Activated naive CD4-positive, alpha-beta T cell treated with anti-CD3 and anti-CD28 coated beads, Interleukin-2, amount 50 U/mL, for 24 hours (primary cell): ENCODE measurements around the gene TAMALIN.

ENCODE experiments used
- H3K27ac Mint-ChIP-seq: one replicate; pipeline ENCODE4 v1.8.0; 2021; ENCODE audit warnings: mild to moderate bottlenecking, mixed read lengths
- H3K27me3 Mint-ChIP-seq: one replicate; pipeline ENCODE4 v1.8.0; 2021; ENCODE audit warnings: mixed read lengths
- H3K36me3 Mint-ChIP-seq: one replicate; pipeline ENCODE4 v1.8.0; 2021; ENCODE audit warnings: mixed read lengths
- H3K4me1 Mint-ChIP-seq: one replicate; pipeline ENCODE4 v1.8.0; 2021; ENCODE audit warnings: mixed read lengths
- H3K4me3 Mint-ChIP-seq: one replicate; pipeline ENCODE4 v1.8.0; 2021; ENCODE audit warnings: mild to moderate bottlenecking, mixed read lengths
- H3K9me3 Mint-ChIP-seq: one replicate; pipeline ENCODE4 v1.8.0; 2021; ENCODE audit warnings: mixed read lengths

Gene TAMALIN

DNA sequence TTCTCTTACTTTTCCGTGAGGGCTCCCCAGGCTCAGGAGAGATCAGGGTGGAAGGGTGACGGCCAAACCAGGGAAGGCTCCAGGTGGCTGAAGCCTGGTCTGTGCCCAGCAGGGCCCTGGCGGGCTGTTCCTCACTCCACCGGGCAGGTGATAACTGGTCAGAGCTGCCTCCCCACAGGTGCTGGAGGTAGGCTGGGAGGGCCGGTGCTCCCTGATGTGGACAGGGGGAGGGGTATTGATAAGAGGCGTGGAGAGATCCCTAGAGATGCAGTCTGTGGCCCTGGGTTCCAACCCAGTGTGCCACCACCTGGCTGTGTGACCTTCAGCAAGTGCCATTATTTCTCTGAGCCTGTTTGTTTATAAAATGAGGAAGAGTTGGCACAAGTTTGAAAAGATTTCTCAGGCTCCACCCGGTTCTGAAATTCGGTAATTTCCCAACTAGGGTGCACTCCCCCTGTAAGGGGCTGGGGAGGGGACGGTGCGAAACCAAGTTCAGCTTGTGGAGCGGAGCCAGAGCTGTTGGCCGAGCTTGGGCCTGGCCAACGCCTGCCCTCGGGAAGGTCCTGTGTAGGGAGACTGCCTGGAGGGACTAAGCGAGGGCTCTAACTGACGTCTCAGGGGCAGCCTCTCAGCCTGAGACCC, 43.5 kb downstream of the TAMALIN start:
- Mint-ChIP-seq H3K36me3 (no peaks in the 10 kb centered on the region), H3K4me3 (peak overlapping the region; percentile 97), H3K27me3 (no peaks in the 10 kb centered on the region), H3K9me3 (no peaks in the 10 kb centered on the region), H3K27ac (peak overlapping the region; percentile 91), H3K4me1 (peaks cover 36% of the 10 kb centered on the region)

DNA sequence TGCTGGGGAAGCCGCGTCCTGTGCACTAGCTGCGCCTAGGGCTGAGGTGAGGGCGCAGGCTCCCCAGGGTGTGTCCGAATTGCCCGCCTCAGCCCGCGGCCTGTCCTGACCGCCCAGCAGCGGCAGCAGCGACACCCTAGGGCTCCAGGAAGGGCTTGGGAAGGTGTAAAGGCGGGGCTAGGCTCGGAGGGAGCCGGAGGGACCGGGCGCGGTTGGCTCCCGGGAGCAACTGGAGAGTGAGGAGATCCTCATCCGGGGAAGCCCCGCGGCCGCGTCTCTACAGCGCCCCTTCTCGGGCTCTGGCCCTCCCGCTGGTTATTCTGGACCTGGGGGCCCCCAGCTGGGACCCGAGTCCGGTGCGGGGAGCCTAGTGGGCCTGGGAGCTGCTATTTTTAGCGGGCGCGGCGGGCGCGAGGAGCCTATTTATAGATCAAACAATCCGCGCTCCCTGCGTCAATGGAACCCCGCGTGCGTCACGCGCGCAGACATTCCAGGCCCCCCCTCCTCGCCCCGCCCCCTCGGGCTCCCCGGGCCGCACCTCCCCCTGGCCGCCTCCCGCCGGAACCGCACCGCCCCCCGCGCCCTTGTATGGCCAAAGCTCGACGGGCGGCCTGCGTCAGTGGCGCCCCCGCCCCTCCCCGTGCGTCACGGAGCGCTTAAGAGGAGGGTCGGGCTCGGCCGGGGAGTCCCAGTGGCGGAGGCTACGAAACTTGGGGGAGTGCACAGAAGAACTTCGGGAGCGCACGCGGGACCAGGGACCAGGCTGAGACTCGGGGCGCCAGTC, 44.2 kb downstream of the TAMALIN start, which contains the start of gene NR4A1:
Gene NR4A1, plus strand, starts transcription at position 685 of the 784 bp plus-strand sequence. CDS start 2,887 bp downstream, outside the sequence.
- peaks cover 36% of the 10 kb centered on the region for H3K4me1 Mint-ChIP-seq
- no peaks in the 10 kb centered on the region for H3K36me3 Mint-ChIP-seq
- H3K27me3 Mint-ChIP-seq, result no peaks in the 10 kb centered on the region
- peak within 1 kb of the TSS; percentile 97 for H3K4me3 Mint-ChIP-seq
- H3K27ac Mint-ChIP-seq, result peak within 1 kb of the TSS; percentile 95
- no peaks in the 10 kb centered on the region for H3K9me3 Mint-ChIP-seq

DNA sequence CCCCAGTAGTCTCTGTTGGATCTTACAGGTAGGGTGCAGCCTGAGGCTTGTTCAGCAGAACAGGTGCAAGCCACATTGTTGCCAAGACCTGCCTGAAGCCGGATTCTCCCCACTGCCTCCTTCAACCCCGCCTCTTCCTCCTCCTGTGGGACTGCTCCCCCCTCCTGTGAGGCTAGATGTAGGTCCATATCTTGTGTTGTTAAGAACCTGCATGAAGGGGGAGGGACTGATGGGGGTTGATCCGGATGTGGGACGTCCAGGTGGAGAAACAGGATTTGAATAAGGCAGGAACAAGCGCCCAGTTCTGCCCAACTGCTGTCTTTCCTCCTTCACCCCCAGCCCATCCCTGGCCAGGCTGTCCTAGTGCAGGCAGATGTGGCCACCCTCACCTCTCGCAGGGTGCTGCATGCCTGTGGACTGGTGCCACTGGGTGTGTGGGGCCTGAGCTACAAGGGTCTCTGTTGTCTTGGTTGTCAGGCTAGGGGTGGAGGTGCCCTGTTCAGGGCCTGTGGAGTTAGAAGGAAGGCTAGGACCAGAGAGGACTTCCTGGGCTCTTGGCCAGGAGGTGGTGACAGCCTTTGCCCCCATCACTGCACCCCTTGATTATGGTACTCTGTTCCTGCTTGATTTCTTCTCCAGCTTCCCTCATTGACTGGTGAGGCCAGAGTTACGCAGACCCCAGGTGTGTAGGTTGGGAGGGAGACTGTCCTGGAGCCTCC, 45.9 kb downstream of the TAMALIN start:
- Mint-ChIP-seq H3K27ac (peak overlapping the region; percentile 95), H3K27me3 (no peaks in the 10 kb centered on the region), H3K4me3 (peak overlapping the region; percentile 97), H3K4me1 (peaks cover 39% of the 10 kb centered on the region), H3K9me3 (no peaks in the 10 kb centered on the region), H3K36me3 (no peaks in the 10 kb centered on the region)

DNA sequence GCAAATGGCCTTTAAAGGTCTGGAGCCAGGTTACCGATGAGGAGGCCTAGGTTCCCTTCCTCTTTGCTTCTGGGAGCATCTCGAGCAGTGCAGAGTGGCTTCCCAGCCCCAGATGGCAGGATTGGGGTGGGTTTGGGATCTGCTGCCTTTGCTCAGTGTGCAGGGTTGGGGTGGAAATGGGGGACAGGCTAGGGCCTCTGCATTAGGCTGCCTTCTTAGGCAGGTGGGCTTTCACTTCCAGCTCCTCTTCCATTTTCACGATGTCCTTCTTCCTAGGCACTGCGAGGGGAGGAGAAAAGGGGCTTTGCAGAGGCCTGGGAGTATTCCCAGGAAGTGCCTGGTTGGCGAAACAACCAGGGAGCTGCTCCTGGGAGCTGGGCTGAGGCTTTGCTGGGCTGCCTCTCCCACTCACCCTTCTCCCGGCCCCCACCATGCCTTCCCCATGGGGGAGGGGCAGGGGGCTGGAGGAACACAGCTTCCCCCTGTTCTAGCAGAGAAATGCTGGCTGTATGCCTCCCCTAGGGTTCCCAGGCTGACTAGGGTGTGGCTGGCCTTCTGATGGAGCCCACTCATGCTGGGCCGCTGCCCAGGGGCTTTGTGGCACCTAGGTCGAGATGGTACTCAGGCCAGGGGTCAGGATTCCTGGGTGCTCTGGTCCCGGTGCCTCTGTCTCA, 46.9 kb downstream of the TAMALIN start:
- H3K9me3 Mint-ChIP-seq, result no peaks in the 10 kb centered on the region
- H3K27ac Mint-ChIP-seq, result peak overlapping the region; percentile 35
- no peaks in the 10 kb centered on the region for H3K27me3 Mint-ChIP-seq
- H3K4me3 Mint-ChIP-seq, result peak overlapping the region; percentile 97
- peaks cover 39% of the 10 kb centered on the region for H3K4me1 Mint-ChIP-seq
- H3K36me3 Mint-ChIP-seq, result no peaks in the 10 kb centered on the region

DNA sequence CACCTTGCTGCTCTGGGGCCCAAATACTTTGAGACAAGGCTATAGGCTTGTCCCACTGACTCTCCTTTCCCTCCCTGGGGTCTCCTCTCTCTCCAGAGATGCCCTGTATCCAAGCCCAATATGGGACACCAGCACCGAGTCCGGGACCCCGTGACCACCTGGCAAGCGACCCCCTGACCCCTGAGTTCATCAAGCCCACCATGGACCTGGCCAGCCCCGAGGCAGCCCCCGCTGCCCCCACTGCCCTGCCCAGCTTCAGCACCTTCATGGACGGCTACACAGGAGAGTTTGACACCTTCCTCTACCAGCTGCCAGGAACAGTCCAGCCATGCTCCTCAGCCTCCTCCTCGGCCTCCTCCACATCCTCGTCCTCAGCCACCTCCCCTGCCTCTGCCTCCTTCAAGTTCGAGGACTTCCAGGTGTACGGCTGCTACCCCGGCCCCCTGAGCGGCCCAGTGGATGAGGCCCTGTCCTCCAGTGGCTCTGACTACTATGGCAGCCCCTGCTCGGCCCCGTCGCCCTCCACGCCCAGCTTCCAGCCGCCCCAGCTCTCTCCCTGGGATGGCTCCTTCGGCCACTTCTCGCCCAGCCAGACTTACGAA, 47.6 kb downstream of the TAMALIN start:
- Mint-ChIP-seq H3K4me1 (peaks cover 36% of the 10 kb centered on the region), H3K4me3 (peak overlapping the region; percentile 66), H3K9me3 (no peaks in the 10 kb centered on the region), H3K27ac (no peak overlapping the region), H3K36me3 (no peaks in the 10 kb centered on the region), H3K27me3 (no peaks in the 10 kb centered on the region)

DNA sequence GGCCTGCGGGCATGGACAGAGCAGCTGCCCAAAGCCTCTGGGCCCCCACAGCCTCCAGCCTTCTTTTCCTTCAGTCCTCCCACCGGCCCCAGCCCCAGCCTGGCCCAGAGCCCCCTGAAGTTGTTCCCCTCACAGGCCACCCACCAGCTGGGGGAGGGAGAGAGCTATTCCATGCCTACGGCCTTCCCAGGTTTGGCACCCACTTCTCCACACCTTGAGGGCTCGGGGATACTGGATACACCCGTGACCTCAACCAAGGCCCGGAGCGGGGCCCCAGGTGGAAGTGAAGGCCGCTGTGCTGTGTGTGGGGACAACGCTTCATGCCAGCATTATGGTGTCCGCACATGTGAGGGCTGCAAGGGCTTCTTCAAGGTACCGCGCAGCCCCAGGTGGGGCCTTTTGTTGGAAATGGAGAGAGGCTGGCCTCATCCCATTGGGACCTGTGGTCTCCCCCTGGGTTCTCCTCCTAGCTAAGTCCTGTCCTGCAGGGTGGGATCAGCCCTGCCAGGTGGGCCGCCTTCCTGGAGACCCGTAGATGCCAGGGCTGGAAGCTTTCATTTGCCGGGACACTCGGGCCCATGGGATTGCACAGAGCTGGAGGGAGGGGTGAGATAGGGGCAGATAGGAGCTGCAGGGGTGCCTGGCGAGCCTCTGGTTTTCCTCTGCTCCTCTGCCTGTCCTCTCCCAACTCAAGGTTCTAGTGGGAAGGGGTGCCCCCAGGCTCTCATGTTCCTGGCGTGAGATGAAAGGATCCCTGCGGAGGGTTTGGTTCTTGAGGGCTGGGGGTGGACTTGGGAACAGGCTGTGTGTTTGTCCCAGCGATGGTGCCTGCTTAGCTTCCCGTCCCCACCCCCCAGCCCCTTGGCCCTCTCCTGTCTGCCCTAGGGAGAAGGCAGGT, 48.3 kb downstream of the TAMALIN start:
- H3K9me3 Mint-ChIP-seq, result no peaks in the 10 kb centered on the region
- H3K4me1 Mint-ChIP-seq, result peaks cover 28% of the 10 kb centered on the region
- H3K36me3 Mint-ChIP-seq, result no peaks in the 10 kb centered on the region
- H3K27ac Mint-ChIP-seq, result no peak overlapping the region
- no peak overlapping the region for H3K4me3 Mint-ChIP-seq
- H3K27me3 Mint-ChIP-seq, result no peaks in the 10 kb centered on the region

DNA sequence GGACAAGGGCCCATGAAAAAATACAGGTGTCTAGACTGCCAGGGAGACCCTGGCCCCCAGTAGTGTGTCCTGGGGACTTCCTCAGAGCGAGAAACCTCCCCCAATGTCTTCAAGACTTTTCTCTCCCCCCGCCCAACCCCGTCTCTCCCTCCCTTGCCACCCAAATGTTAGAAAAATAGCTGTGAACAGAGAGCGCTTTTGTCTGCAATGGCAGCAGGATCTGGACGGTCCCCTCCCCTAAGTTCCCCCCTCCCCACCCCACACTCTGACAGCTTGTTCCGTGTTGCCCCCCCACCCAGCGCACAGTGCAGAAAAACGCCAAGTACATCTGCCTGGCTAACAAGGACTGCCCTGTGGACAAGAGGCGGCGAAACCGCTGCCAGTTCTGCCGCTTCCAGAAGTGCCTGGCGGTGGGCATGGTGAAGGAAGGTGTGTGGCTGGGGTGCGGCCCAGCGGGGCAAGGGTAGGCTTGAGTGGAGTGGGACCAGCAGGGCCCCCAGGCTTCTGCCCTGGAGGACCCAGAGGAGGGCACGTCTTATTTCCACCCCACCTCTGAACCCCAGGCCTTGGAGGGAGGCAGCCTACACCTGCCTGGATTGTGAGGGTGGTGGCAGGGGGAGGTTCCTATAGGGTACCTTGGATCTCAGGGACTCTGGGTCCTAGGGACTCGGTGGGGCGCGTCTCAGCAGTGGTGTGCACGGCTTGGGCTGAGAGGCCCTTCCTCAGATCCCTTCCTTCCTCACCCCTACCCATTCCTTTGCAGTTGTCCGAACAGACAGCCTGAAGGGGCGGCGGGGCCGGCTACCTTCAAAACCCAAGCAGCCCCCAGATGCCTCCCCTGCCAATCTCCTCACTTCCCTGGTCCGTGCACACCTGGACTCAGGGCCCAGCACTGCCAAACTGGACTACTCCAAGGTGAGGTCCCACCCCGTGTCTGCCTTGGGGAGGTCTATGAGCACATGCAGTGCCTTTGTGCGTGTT, 49.3 kb downstream of the TAMALIN start:
- Mint-ChIP-seq H3K4me3 (no peak overlapping the region), H3K36me3 (no peaks in the 10 kb centered on the region), H3K27ac (peak overlapping the region; percentile 59), H3K9me3 (no peaks in the 10 kb centered on the region), H3K27me3 (no peaks in the 10 kb centered on the region), H3K4me1 (peaks cover 24% of the 10 kb centered on the region)

DNA sequence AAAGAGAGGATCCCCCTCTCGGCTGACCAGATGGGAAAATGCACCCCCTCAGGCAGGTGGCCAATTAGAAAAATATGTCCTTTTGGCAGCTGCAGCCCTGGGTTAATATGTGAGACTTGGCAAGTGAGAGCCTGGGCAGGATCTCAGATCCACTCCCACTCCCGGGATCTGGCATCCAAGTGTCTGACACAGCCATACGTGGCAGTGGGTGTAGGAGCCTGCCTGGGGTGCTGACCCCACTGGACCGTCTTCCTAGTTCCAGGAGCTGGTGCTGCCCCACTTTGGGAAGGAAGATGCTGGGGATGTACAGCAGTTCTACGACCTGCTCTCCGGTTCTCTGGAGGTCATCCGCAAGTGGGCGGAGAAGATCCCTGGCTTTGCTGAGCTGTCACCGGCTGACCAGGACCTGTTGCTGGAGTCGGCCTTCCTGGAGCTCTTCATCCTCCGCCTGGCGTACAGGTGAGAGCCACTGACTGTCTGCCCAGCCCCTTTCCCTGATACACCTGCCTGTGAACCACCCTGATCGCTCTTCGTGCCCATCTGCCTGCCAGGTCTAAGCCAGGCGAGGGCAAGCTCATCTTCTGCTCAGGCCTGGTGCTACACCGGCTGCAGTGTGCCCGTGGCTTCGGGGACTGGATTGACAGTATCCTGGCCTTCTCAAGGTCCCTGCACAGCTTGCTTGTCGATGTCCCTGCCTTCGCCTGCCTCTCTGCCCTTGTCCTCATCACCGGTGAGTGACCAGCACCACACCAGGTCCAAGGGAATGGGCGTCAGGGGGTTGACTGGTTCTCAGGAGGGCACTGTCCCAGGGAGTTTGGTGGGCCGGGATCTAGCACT, 50.3 kb downstream of the TAMALIN start:
- no peaks in the 10 kb centered on the region for H3K27me3 Mint-ChIP-seq
- H3K9me3 Mint-ChIP-seq, result no peaks in the 10 kb centered on the region
- H3K4me1 Mint-ChIP-seq, result peaks cover 17% of the 10 kb centered on the region
- no peaks in the 10 kb centered on the region for H3K36me3 Mint-ChIP-seq
- peak overlapping the region; percentile 59 for H3K27ac Mint-ChIP-seq
- peak overlapping the region; percentile 15 for H3K4me3 Mint-ChIP-seq

DNA sequence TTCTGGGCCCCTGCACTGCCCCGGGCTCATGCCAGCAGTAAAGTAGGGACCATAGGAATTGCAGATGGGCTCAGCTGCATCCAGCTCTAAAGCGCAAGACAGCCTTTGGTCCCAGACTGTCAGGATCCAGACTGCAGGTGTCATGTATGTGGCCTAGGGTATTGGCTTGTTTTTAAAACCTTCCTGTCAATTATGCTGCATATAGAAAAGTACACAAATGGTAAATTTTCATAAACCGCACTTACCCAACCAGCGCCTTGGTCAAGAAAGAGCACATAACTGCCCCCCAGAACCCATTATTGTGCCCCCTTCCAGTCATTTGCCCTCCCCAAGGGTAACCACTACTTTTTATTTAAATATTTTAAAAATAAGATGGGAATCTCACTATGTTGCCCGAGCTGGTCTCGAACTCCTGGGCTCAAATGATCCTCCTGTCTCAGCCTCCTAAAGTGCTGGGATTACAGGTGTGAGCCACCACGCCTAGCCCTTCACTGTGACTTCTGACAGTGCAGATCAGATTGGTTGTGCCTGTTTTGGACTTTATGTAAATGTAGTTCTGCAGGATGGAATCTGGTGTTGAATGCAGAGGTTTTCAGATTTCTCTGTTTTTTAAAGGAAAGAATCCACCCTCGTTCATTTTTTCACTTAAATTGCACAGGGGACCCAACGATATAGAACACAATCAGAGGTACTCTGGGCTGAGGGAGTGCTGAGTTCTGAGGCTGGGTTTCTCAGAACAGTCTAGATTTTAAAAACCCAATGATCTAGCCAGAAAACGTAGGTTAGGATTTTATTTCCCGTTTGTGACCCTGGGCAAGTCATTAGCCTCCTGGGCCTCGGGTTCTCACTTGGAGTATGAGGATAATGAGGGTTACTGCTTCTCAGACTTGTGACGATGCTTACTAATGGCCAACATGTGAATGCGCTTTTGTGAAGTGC, 51.2 kb downstream of the TAMALIN start:
- Mint-ChIP-seq H3K36me3 (no peaks in the 10 kb centered on the region), H3K4me1 (peaks cover 10% of the 10 kb centered on the region), H3K27ac (peak overlapping the region; percentile 35), H3K4me3 (peak overlapping the region; percentile 15), H3K9me3 (no peaks in the 10 kb centered on the region), H3K27me3 (no peaks in the 10 kb centered on the region)

DNA sequence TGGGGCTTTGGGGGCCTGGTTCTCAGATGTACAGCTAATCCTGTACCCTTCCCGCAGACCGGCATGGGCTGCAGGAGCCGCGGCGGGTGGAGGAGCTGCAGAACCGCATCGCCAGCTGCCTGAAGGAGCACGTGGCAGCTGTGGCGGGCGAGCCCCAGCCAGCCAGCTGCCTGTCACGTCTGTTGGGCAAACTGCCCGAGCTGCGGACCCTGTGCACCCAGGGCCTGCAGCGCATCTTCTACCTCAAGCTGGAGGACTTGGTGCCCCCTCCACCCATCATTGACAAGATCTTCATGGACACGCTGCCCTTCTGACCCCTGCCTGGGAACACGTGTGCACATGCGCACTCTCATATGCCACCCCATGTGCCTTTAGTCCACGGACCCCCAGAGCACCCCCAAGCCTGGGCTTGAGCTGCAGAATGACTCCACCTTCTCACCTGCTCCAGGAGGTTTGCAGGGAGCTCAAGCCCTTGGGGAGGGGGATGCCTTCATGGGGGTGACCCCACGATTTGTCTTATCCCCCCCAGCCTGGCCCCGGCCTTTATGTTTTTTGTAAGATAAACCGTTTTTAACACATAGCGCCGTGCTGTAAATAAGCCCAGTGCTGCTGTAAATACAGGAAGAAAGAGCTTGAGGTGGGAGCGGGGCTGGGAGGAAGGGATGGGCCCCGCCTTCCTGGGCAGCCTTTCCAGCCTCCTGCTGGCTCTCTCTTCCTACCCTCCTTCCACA, 52.0 kb downstream of the TAMALIN start:
- H3K27ac Mint-ChIP-seq, result peak overlapping the region; percentile 30
- H3K4me1 Mint-ChIP-seq, result peaks cover 3% of the 10 kb centered on the region
- H3K9me3 Mint-ChIP-seq, result no peaks in the 10 kb centered on the region
- no peak overlapping the region for H3K4me3 Mint-ChIP-seq
- no peaks in the 10 kb centered on the region for H3K27me3 Mint-ChIP-seq
- no peaks in the 10 kb centered on the region for H3K36me3 Mint-ChIP-seq
